Natural killer cell (primary cell): ENCODE measurements around the gene SP2. TPM values are rescaled to one million over a fixed set of nuclear protein-coding genes. Genes with fewer than 3 reads are reported as not detected.

ENCODE experiments used
- ATAC-seq, 3 donors: fragments of 150-1000 bp in 2 of 3; fragments of 200-7000 bp in 1 of 3; cut with Tn5 transposase; 1 replicate in 1 of 3; 2 replicates in 2 of 3; pipeline ENCODE4 v1.10.0; 2021; ENCODE audit warnings: mild to moderate bottlenecking in 2 of 3, moderate library complexity in 2 of 3
- DNase-seq, 2 donors: peaks; one replicate each; pipeline versions ENCODE4 v3.0.0 to v3.0.0-alpha.2; 2013 to 2021; ENCODE audit warnings: mixed read lengths in 1 of 2
- H3K27ac ChIP-seq: one replicate; pipeline ENCODE4 v1.5.1; 2013; ENCODE audit warnings: mild to moderate bottlenecking, low read length
- H3K27me3 ChIP-seq: one replicate; pipeline ENCODE4 v1.6.1; 2013; ENCODE audit warnings: low read length; ENCODE audit not compliant: control insufficient read depth, insufficient read depth
- H3K36me3 ChIP-seq: one replicate; pipeline ENCODE4 v1.6.1; 2013; ENCODE audit warnings: low read length; ENCODE audit not compliant: control insufficient read depth, insufficient read depth
- H3K4me1 ChIP-seq: one replicate; pipeline ENCODE4 v1.6.1; 2013; ENCODE audit warnings: low read length; ENCODE audit not compliant: control insufficient read depth, insufficient read depth
- H3K4me3 ChIP-seq: one replicate; pipeline ENCODE4 v1.5.1; 2013; ENCODE audit warnings: low read length
- H3K9me3 ChIP-seq: one replicate; pipeline ENCODE4 v1.6.1; 2013; ENCODE audit warnings: low read length; ENCODE audit not compliant: control insufficient read depth, insufficient read depth
- H3K27ac Mint-ChIP-seq, 2 donors: one replicate each; pipeline ENCODE4 v1.8.0; 2022; ENCODE audit warnings: mild to moderate bottlenecking in 2 of 2, mixed read lengths in 2 of 2, moderate library complexity in 1 of 2
- H3K27me3 Mint-ChIP-seq, 2 donors: one replicate each; pipeline ENCODE4 v1.8.0; 2022; ENCODE audit warnings: low read depth in 2 of 2, mixed read lengths in 2 of 2
- H3K36me3 Mint-ChIP-seq: one replicate; pipeline ENCODE4 v1.8.0; 2022; ENCODE audit warnings: mixed read lengths
- H3K4me1 Mint-ChIP-seq, 2 donors: one replicate each; pipeline ENCODE4 v1.8.0; 2022; ENCODE audit warnings: mixed read lengths in 2 of 2
- H3K4me3 Mint-ChIP-seq: one replicate; pipeline ENCODE4 v1.8.0; 2022; ENCODE audit warnings: mild to moderate bottlenecking, moderate library complexity, mixed read lengths
- H3K9me3 Mint-ChIP-seq, 2 donors: one replicate each; pipeline ENCODE4 v1.8.0; 2022; ENCODE audit warnings: mixed read lengths in 2 of 2
- WGBS: methylation state at CpG from one replicate; pipeline ENCODE4 v1.1.7; 2013; ENCODE audit warnings: missing lambda C conversion rate; ENCODE audit not compliant: insufficient coverage; 5-methylcytosine and 5-hydroxymethylcytosine counted together
- intact Hi-C: fragments of 100-400 bp; cut with micrococcal nuclease; formaldehyde crosslinking; loops from one replicate; pipeline ENCODE4 v1.14.2; 2022
- total RNA-seq, 4 donors: library from RNA; stranded (reverse); fragments of 120-200 nt in 1 of 4; gene quantifications; one replicate each; pipeline versions ENCODE4 v1.2.3 to v1.2.4, GENCODE V29; 2013 to 2022
- TF ChIP-seq, protein P1 (sequence below): fragments of 200-600 bp; IDR thresholded peaks from one replicate; pipeline ENCODE4 v1.8.0; 2022; ENCODE audit warnings: antibody characterized with exemption

Gene SP2
- total RNA-seq, 3 donors from 2014 or later (not counting 1 experiment from before 2014, with no cell fraction given), result 29.4 to 44.1 (median 33.1) TPM

DNA sequence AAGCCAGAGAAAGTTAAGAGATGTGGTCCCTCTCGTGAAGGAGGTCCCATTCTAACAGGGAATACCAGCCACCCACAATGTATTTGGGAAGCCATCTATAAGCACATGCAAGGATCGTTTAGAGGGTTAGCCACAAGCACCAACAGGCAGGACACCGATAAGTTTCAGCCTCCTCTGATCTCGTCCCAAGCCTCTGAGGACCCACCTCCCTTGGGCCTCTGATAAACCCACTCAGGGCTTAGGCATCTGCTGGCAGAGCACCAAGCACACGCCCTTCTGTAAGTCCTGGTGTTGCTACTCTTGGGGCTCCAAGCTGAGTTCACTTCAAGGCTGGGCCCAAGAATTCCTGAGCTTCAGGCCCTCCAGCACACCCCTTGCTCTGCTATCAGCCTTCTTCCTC lies 39.9 kb downstream of the SP2 start:
- Histone ChIP-seq H3K27ac (no peak overlapping the region), H3K36me3 (peaks cover 2% of the 10 kb centered on the region), H3K27me3 (no peaks in the 10 kb centered on the region), H3K4me3 (no peak overlapping the region), H3K9me3 (no peaks in the 10 kb centered on the region), H3K4me1 (peaks cover 3% of the 10 kb centered on the region)
- no peak for ATAC-seq
- Mint-ChIP-seq H3K27ac (no peak overlapping the region), H3K4me1 (peaks cover 4% of the 10 kb centered on the region in 2 donors), H3K36me3 (no peaks in the 10 kb centered on the region), H3K4me3 (no peak overlapping the region), H3K27me3 (no peaks in the 10 kb centered on the region), H3K9me3 (no peaks in the 10 kb centered on the region)
- no peak for DNase-seq
- WGBS, result 94% methylated on average over 5 of the region's 5 CpGs
- intact Hi-C loops, result no loop called here
- TF ChIP-seq, protein P1, sequence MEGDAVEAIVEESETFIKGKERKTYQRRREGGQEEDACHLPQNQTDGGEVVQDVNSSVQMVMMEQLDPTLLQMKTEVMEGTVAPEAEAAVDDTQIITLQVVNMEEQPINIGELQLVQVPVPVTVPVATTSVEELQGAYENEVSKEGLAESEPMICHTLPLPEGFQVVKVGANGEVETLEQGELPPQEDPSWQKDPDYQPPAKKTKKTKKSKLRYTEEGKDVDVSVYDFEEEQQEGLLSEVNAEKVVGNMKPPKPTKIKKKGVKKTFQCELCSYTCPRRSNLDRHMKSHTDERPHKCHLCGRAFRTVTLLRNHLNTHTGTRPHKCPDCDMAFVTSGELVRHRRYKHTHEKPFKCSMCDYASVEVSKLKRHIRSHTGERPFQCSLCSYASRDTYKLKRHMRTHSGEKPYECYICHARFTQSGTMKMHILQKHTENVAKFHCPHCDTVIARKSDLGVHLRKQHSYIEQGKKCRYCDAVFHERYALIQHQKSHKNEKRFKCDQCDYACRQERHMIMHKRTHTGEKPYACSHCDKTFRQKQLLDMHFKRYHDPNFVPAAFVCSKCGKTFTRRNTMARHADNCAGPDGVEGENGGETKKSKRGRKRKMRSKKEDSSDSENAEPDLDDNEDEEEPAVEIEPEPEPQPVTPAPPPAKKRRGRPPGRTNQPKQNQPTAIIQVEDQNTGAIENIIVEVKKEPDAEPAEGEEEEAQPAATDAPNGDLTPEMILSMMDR, result no peak

DNA sequence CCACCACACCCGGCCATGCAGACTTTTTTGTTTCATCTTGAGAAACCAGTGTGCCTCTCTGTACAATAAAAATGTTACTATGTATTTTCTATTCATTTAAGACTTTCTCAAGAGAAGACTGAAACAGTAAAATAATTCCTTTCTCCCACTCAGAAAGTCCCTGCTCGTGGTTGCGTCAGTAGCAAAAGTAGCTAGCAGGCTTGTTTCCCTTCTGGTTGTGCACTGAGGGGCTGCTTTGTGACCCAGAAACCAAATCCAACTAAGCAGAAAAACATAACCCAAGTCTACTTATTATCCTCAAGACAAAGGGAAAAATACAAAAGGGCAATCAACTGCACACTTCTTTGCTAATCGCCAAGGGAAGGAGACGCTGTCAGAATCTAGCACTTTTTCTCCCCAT lies 41.9 kb downstream of the SP2 start:
- H3K27ac ChIP-seq, result no peak overlapping the region
- WGBS, result 74% methylated on average over 5 of the region's 5 CpGs
- H3K4me1 ChIP-seq, result peaks cover 15% of the 10 kb centered on the region
- H3K4me3 ChIP-seq, result no peak overlapping the region
- Mint-ChIP-seq H3K4me1 (peaks cover 16 to 20% of the 10 kb centered on the region in 2 donors), H3K9me3 (no peaks in the 10 kb centered on the region), H3K27me3 (no peaks in the 10 kb centered on the region), H3K4me3 (no peak overlapping the region), H3K36me3 (no peaks in the 10 kb centered on the region), H3K27ac (no peak overlapping the region)
- intact Hi-C loops, result no loop called here
- TF ChIP-seq, protein P1, result no peak
- no peaks in the 10 kb centered on the region for H3K27me3 ChIP-seq
- H3K36me3 ChIP-seq, result peaks cover 2% of the 10 kb centered on the region
- ATAC-seq, result no peak
- no peaks in the 10 kb centered on the region for H3K9me3 ChIP-seq
- no peak for DNase-seq

DNA sequence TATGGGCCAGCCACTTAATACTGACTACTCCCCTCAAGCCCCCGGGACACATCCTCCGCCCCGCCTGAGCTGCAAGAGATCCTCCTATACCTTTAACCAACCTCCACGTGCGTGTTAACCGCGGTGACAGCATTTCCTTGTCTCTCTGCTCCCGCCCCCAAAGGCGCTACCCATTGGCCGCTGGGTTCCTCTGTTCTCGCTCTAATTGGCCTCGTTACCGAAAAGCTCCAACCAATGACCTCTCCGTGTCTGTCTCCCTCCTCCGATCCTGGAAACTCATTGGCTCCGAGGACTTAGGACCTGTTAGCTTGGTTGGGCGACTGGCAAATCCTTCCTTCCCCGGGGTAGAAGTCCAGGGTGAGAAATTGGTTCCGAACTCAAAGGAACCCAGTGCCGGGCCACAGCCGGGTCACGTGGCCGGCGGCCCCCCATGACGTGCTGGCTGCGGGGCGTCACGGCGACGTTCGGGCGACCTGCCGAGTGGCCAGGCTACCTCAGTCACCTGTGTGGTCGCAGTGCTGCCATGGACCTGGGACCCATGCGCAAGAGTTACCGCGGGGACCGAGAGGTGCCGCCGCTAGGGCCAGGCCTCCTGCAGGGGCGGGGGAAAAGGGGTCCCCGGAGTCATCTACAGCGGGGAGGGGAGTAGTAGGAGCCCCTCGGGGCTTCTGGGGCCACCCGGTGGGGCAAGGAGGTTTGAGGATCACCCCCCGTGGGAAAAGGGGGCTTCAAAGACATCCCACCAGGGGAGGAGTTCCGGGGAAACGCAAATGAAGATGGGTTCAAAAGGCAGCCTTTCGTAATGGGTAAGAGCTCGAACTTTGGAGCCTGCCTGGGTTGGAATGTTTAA lies 45.4 kb downstream of the SP2 start, which contains the start of gene PNPO:
Gene PNPO (plus strand): TSS at position 326 of the 850 bp plus-strand sequence. CDS start 105 bp downstream, at position 431.
- H3K9me3 Mint-ChIP-seq, result no peaks in the 10 kb centered on the region
- no peaks in the 10 kb centered on the region for H3K36me3 Mint-ChIP-seq
- peaks cover 4% of the 10 kb centered on the region for H3K36me3 ChIP-seq
- TF ChIP-seq, protein P1, result no peak
- WGBS, result under 1% methylated on average over 50 of the region's 50 CpGs
- DNase-seq (peak; percentile 90 to 97), ATAC-seq (peak; percentile 96 to 99 (median 97))
- H3K4me3 ChIP-seq, result peak within 1 kb of the TSS; percentile 79
- H3K27me3 Mint-ChIP-seq, result no peaks in the 10 kb centered on the region
- peaks cover 36% of the 10 kb centered on the region for H3K4me1 ChIP-seq
- H3K27ac ChIP-seq, result peak within 1 kb of the TSS; percentile 72
- H3K27me3 ChIP-seq, result no peaks in the 10 kb centered on the region
- peak within 1 kb of the TSS; percentile 87 to 92 for H3K27ac Mint-ChIP-seq
- H3K4me1 Mint-ChIP-seq, result peaks cover 27 to 37% of the 10 kb centered on the region in 2 donors
- H3K9me3 ChIP-seq, result no peaks in the 10 kb centered on the region
- intact Hi-C loops, result loop anchor here (1.0 to 10.0 kb wide), 6 partner anchors 29 to 163 kb away; partner anchors contain the start of genes CBX1, LRRC46, MRPL10 and NFE2L1
- H3K4me3 Mint-ChIP-seq, result peak within 1 kb of the TSS; percentile 93
